HL-60 (cell line): ENCODE results near the gene CCDC192.

Experiments
- DNase-seq, 2 experiments: peaks; one replicate each; pipeline ENCODE4 v3.0.0-alpha.2; 2010 to 2020; ENCODE audit warnings: low read depth in 1 of 2, low spot score in 1 of 2
- H3K27ac ChIP-seq: fragments of 250-450 bp; sonication (Bioruptor Pico); replicated peaks from 2 replicates; pipeline ENCODE4 v1.5.1; 2020; ENCODE audit warnings: mild to moderate bottlenecking, moderate library complexity
- H3K27me3 ChIP-seq: fragments of 250-450 bp; sonication (Bioruptor Pico); 2 replicates; pipeline ENCODE4 v1.5.1; 2021; ENCODE audit warnings: mild to moderate bottlenecking, moderate library complexity; ENCODE audit not compliant: insufficient read depth, poor library complexity, severe bottlenecking
- H3K4me3 ChIP-seq: replicated peaks from 2 replicates; pipeline ENCODE4 v1.5.1; 2011; ENCODE audit warnings: mild to moderate bottlenecking, control low read depth, low read length; ENCODE audit not compliant: insufficient read depth
- CTCF ChIP-seq: IDR thresholded peaks from one replicate; pipeline ENCODE4 v1.5.1; 2011; ENCODE audit warnings: low read length, control low read depth, inconsistent platforms; ENCODE audit not compliant: insufficient read depth
- GABPA ChIP-seq: IDR thresholded peaks from 2 replicates; pipeline ENCODE4 v1.6.1; 2012; ENCODE audit warnings: low read depth
- POLR2AphosphoS5 ChIP-seq: IDR thresholded peaks from 2 replicates; pipeline ENCODE4 v1.6.1; 2012; ENCODE audit warnings: low read depth
- SPI1 ChIP-seq: IDR thresholded peaks from 2 replicates; pipeline ENCODE4 v1.6.1; 2012; ENCODE audit warnings: low read depth, mild to moderate bottlenecking, borderline replicate concordance
- TF ChIP-seq, protein P1 (sequence below): IDR thresholded peaks from 2 replicates; pipeline ENCODE4 v1.6.1; 2012; ENCODE audit warnings: low read depth; ENCODE audit not compliant: insufficient replicate concordance

The CCDC192 gene

GRCh38 chr5:127979475-127979874 lies 276.3 kb downstream of the CCDC192 start:
- H3K4me3 ChIP-seq: no peak overlapping the region
- TF ChIP-seq, protein P1, sequence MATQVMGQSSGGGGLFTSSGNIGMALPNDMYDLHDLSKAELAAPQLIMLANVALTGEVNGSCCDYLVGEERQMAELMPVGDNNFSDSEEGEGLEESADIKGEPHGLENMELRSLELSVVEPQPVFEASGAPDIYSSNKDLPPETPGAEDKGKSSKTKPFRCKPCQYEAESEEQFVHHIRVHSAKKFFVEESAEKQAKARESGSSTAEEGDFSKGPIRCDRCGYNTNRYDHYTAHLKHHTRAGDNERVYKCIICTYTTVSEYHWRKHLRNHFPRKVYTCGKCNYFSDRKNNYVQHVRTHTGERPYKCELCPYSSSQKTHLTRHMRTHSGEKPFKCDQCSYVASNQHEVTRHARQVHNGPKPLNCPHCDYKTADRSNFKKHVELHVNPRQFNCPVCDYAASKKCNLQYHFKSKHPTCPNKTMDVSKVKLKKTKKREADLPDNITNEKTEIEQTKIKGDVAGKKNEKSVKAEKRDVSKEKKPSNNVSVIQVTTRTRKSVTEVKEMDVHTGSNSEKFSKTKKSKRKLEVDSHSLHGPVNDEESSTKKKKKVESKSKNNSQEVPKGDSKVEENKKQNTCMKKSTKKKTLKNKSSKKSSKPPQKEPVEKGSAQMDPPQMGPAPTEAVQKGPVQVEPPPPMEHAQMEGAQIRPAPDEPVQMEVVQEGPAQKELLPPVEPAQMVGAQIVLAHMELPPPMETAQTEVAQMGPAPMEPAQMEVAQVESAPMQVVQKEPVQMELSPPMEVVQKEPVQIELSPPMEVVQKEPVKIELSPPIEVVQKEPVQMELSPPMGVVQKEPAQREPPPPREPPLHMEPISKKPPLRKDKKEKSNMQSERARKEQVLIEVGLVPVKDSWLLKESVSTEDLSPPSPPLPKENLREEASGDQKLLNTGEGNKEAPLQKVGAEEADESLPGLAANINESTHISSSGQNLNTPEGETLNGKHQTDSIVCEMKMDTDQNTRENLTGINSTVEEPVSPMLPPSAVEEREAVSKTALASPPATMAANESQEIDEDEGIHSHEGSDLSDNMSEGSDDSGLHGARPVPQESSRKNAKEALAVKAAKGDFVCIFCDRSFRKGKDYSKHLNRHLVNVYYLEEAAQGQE: no peak
- TF ChIP-seq CTCF: no peak
- no peak for TF ChIP-seq GABPA
- TF ChIP-seq POLR2AphosphoS5: no peak
- no peak for TF ChIP-seq SPI1
- DNase-seq: no peak
- no peak overlapping the region for H3K27ac ChIP-seq
- H3K27me3 ChIP-seq: no peaks in the 10 kb centered on the region

- H3K4me3 ChIP-seq: no peak overlapping the region
- no peak overlapping the region for H3K27ac ChIP-seq
- TF ChIP-seq SPI1 (no peak), POLR2AphosphoS5 (no peak), CTCF (no peak), GABPA (no peak)
- TF ChIP-seq, protein P1: no peak
- no peaks in the 10 kb centered on the region for H3K27me3 ChIP-seq
- no peak for DNase-seq
Observed at GRCh38 chr5:127980843-127981242, 277.7 kb downstream of the CCDC192 start.

- TF ChIP-seq SPI1 (no peak), CTCF (no peak), POLR2AphosphoS5 (no peak), GABPA (no peak)
- TF ChIP-seq, protein P1: no peak
- Histone ChIP-seq H3K4me3 (no peak overlapping the region), H3K27ac (no peak overlapping the region), H3K27me3 (no peaks in the 10 kb centered on the region)
- DNase-seq: no peak
Observed at GRCh38 chr5:127981498-127981897, 278.3 kb downstream of the CCDC192 start.
